Hematopoietic multipotent progenitor cell treated with erythropoietin and hydrocortisone succinate and interleukin-3 and kit ligand, for 4 days (in vitro differentiated cells): ENCODE results near the gene HAPSTR1.

ENCODE experiments used
- DNase-seq: peaks from one replicate; pipeline ENCODE4 v3.0.0-alpha.2; 2015

Gene HAPSTR1

DNA sequence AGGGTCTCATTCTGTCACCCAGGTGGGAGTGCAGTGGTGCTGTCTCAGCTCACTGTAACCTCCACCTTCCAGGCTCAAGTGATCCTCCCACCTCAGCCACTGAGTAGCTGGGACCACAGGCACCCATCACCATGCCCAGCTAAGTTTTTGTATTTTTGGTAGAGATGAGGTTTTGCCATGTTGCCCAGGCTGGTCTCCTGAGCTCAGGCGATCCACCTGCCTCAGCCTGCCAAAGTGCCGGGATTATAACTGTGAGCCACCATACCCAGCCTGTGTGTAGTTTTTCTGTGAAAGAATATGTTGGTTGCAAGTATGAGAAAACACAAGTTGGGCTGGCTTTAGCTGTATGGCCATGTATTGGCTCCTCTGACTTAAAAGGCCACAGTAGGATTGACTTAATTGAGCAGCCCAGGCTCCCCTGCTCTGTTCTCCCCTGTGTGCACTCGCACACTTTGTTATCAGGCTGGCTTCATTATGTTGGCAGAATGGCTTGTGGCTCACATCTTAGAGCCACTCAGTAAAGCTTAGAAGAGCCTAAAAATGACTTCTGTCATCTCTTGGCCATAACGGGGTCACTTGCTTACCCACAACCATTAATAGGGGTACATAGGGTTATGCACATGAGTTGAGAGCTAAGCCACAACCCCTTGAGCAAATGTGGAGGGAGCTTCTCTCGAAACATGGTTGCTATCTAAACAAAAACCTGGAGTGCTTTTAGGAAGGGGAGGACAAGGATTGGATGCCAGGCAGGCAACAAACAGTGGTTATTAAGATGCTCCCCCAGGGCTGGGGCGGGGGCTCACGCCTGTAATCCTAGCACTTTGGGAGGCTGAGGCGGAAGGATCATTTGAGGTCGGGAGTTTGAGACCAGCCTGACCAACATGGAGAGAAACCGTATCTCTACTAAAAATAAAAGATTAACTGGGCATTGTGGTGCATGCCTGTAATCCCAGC is 6.1 kb downstream of the HAPSTR1 start:
- DNase-seq, result no peak

DNA sequence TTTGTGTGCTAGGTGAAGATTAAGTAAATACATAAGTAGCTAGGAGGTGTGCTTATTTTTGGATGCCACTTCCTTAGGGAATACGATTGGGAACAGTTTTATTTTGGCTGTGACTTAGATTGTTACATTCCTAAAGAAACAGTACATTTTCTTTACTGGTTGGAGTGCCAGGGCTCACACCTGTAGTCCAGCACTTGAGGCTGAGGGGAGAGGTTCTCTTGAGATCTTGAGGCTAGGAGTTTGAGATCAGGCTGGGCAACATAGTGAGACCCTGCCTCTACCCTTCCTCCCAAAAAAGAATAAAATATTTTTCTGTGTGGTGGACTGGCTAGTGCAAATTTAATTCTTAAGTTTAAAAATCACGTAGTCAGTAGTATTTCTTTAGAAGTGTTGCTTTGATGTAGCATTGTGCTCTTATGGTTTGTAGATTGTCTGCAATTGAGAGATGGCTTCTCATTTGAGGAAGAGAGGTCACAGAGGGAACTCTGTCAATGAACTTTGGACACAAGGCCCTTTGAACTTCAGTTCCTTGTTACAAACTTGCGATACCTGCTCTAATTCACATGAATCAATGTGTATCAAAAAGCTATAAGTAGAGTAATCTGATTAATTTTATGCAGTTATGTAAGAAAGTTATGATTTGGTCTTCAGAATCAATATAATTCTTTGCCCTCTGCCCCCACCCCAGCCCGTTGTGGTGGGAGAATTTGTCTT is 7.1 kb downstream of the HAPSTR1 start:
- DNase-seq, result no peak

DNA sequence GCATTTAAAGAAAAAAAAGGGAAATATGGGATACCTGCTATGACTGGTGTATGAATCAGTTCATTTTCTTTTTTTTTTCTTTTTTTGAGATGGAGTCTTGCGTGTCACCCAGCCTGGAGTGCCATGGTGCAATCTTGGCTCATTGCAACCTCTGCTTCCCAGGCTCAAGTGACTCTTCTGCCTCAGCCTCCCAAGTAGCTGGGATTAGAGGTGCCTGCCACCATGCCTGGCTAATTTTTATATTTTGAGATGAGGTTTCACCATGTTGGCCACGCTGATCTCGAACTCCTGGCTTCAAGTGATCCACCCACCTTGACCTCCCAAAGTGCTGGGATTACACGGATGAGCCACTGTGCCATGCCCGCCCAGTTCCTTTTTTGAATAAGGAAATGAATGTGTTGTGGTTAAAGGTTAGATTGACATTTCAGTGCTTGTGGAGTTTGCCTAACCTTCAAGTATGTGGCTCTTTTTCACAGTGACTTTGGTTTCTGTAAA is 7.7 kb downstream of the HAPSTR1 start:
- peak; percentile 66 for DNase-seq

DNA sequence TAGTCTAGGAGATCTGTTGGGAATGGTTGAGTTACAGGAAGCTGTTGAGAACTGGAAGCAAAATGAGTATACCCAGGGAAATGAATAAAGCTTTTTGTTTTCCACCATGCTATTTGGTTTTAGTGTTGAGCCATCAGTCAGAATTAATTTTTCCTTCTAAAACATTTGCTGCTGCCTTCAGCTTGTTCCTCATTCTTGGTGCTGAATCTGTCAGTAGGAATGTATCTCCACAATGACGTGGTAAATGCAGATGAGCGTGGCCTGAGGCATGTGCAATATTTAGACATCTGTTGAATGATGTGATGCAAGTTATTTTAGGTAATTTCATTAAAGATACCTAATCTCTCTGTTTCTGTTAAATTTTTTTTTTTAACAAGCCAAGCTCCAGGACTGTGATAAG is 10.9 kb downstream of the HAPSTR1 start:
- DNase-seq, result peak; percentile 66

DNA sequence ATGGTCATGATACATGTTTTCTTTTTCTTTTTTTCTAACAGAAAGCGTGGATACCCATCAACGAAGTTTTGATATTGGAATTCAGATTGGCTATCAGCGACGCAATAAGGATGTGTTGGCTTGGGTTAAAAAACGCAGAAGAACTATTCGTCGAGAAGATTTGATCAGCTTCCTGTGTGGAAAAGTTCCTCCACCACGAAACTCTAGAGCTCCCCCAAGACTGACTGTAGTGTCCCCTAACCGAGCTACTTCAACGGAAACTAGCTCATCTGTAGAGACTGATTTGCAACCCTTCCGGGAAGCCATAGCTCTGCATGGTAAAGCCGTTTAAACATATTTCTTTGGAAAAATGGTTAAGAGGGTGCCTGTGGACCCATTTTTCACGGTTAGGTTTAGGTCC is 11.5 kb downstream of the HAPSTR1 start:
- no peak for DNase-seq

DNA sequence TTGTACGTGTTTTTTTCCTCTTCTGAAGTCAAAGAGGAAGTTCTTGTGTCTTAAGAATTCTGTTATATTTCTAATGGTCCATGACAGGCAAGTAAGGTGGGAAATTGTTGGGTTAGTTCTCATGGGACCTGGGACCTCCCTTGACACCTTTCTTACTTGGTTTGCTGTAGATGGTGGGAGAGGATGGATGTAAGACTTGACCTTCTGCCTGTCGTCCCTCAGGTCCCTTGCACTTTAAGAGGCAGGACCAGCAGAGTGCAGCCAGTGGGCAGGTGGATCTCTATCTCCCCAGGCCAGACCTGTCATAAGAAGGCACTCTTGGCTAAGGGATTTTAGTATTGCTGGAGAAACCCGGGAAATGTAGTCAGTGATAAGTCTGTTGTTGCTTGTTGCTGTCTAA is 12.1 kb downstream of the HAPSTR1 start:
- no peak for DNase-seq

DNA sequence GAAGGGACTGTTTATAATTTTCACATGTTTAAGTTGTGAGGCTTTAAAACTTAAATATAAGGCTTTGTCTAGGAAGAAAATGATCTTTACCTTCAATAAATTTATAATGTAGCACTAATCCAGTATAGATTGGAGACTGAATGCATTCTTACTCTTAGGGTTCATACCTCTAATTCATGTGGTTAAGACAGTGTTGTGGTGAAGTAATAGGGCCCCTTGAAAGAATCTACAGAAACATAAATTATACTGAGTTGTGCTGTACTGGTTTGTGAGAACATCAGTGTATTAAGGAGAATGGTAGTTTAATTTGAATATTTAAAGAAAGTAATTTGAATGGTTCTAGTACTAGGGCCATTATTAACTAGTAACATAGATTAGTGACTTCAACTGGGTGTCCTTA is 13.7 kb downstream of the HAPSTR1 start:
- DNase-seq, result no peak

DNA sequence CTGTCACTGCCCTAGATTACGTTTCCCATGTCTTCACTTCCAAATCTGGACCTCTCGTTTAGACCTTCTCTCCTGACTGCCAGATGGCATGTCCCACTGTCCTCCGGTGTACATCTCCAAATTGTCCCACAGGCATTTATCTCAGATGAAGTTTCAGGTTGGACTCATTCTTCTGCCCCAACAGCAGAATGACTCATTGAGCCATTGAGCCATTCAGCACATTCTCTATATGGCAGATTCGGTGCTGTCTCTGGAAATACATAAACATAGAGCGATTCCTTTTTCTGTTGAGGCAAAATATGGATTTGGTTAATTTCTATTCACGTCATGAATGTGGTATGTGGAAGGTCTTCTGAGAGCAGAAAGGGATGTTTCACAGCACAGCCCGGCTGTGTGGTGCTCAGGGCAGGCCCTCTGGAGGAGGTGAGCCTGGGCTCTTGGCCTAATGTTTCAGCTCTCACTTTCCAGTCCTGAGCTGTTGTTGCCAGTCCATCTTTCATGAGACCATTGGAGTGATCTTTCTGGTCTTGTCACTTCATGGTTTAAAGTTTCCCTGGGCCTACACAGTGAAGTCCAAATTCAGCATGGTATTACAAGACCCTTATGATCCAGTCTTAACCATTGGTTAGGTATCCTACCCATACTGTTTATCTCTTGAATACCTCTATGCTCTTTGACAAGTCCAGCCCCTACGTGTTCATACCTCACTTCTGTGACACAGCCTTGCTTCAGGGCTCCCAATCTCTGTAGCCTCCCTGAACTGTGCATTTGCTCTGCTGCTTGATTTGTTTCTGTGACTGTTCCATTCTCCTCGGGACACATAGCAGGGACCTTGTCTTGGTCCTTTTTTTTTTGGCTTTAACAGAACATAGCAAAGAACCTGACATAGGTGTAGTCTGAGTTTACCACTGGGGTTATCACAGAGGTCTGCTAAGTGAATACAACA is 15.9 kb downstream of the HAPSTR1 start:
- no peak for DNase-seq

DNA sequence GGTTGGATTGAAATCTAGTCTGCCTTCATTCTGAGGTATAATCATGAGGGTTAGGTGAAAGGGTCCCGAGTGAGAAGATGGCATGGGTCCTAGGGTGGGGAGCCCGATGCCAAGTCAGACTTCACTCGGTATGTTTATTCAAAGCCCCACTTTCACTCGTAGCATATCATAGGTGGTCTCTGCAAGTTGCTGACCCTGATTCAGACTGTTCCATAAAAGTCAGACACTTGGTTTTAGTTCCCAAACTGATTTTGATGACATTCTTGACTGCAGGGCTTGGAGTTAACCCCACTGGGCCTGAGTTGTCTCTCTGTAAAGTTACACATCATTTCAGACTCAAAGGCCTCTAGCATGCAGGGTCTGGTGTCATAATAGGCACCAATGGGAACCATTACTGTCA is 17.8 kb downstream of the HAPSTR1 start:
- no peak for DNase-seq

DNA sequence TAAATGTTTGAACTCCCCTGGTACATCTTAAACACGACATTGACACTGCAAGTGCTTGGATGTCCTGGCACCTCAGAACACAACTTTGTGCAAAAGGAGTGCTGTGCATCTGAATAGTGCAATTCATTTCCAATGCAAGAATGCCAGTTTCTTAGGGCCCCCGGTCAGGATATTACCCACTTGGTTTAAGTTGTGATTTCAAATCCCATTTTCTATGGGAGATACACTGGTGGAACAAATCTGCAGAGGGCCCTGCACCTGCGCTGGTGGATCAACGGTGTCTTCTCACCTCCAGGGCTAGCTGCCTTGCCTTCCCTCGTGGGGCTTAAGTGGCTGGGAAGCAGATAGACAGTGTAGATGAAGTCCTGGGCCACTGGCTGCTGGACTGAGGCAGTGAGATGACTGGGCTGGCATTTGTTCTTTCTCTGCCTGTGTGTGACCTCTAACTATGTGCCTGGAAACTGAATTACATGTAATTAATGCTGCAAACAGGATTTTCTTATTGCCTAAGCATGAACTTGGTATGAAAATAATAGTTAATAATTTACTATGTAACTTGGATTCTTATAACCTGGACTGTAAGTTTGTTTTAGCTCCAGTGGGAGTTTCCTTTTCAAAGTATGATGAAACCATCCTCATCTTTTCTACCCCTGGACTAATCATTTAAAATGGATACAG is 20.9 kb downstream of the HAPSTR1 start:
- no peak for DNase-seq

DNA sequence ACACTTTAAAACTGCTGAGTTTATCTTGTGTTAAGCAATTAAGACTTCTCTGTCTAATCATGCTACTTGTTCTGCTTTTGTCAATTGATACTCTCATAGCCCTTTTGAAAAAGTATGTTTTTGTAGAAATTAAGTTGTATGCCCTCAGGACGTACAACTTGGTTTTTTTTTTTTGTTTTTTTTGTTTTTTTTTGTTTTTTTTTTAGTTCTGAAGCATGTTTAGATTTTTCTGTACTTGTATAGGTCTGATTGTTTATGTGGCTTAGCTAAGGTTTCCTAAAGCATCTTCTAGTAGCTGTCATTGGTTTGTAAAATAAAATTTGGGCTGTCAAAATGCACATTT is 21.4 kb downstream of the HAPSTR1 start:
- no peak for DNase-seq

DNA sequence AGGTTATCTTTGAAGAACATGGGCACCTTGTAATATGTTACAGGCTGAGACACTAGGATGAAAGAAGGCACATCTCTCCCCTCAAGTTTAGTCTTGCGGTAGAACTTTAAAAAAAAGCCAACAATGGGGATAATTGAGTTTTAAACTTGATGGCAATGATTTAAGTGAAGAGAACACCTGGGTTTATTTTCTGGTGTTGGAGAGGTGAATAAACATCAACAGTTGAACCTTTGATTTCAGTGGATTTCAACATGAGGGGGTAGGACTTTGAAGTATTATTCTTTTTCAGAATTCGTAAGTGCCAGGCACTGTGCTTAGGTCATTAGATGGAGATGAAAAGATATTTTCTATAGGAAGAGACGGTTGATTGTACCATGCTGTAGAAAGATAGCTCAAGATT is 22.3 kb downstream of the HAPSTR1 start:
- DNase-seq, result no peak

DNA sequence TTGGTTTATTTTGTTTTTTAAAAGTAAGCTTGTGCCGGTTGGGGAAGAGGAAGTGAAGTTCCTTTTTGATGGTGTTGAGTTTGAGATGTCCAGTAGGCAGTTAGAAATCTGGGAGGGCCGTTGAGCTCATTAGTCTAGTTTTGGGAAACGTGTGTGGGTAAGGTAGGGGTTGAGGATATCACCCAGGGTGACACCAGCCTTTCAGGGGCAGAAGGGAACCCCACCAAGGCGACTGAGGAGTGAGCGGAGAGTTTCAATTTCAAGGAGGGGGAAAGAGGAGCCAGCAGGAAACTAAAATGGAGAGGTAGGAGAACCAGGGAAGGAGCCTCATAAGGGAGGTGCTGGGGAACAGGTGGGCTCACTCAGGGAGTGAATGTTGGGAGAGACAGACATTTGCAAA is 22.7 kb downstream of the HAPSTR1 start:
- no peak for DNase-seq

DNA sequence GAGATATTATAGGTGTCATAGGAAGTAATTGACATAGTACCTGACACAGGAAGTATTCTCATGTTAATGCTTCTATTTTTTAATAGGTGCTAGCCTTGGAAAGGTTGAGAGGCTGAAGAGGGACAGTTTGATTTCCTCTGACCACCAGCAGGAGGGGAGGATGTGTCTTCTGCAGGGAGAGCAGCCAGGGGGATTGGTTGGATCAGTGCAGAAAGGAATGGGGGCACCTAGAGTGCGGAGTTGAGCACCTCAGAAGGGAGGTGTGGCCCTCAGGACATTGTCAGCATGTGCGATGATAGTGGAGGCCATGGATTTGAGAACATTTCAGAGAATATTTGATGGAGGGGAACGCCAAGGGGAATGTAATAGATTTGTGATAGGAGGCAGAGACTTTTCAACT is 23.4 kb downstream of the HAPSTR1 start:
- no peak for DNase-seq

DNA sequence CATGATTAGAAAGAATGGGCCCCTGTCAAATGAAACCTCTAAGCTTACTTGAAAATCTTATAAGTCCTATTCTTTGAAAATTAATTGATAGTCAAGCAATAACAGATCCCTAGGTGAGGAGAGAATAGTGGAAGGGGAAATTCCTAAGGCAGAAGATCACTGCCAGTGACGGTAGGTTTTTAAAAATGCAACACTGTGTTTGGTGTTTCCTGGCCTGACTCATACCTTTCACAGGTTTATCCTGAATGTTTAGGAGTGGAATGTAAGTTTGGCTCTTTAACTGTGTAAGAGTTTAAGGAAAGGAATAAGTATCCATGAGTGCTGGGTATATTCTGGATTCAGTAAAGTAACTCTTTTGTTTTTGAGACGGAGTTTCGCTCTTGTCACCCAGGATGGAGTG is 23.8 kb downstream of the HAPSTR1 start:
- no peak for DNase-seq

DNA sequence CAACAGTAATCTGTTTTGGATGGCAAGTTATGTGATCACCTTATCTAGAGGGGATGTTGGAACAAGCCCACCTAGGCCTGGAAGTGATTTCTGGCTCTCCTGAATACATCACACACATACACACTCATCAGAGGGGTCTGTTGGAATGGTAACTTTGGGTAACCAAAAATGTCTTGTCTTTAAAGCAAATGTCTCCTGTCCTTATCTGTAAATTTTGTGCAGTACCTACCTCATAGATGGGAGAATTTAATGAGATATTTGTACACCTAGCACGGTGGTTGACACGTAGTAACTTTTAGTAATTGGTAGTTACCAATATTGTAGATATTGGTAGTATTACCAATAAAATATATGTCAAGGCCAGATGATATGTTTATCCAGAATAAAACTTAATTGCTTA is 24.7 kb downstream of the HAPSTR1 start:
- DNase-seq, result no peak

DNA sequence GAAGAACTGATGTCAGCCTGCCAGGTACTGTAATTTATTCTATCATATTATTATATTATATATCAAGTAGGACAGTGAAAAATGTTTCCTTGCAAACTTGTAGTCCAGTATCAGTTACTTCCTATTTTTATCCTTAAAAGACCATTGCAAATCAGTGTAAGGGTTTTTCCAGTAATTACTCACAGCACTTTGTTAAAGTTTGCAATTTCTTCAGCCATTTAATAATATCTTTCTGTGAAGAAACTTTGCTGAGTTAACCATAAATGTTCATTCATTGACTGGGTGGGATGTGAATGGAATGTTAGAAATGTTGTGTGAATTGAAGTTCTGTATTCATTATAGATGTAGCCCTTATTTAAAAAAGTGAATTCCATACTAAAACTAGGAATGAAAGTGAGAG is 26.7 kb downstream of the HAPSTR1 start:
- DNase-seq, result no peak

DNA sequence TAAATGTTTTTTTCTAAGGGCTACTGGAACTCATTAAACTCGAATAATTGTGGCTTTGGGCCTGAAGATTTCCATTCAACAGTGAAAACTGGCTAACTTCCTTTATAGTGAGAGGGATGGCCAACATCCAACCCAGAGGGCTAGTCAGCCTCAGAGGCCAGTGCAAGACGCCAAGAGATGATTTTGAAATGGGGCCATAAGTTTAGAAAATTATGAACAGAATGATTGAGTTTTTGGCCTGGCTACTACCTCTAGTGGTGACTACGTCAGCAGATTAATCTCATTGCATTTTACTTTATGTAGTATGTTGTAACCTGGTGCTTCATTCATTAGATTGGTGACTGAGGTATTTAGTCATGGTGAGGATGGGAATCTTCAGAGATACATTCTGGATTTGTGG is 28.4 kb downstream of the HAPSTR1 start:
- no peak for DNase-seq

DNA sequence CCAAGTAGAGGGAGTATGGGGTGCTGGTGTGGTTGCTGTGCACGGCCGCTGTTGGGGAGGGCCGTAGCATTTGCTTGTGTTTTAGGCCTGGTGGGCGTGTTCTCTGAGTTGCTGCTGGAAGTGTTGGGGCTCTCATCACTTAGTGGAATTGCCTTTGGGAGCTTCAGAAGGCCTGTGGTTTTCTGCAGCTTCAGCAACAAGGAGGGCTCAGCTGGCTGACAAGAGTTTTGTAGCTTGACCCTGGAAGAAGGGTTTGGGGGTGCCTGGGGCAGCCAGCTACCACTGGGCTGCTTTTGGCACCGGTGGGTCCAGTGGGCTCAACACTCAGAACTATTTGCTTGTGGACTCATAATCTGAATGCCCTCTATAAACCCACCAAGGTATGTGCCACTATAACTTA is 30.9 kb downstream of the HAPSTR1 start:
- DNase-seq, result no peak

DNA sequence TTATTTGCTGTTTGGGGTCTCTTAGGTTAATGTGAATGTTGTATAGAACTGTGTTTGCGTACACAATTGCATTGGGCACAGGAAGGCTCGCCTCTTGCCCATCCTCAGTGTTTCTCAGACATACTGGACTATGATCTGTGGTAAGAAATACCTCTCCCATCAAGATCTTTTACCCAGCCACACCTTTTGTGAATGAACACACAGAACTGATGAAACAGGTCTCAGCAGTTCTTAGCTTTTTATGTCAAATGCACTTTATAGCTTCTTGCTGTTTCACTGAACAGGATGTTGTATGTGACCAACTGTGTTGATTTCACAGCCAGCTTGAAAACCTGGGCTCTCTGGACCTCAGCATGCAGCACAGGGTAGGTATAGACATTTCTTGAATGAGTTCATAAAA is 31.5 kb downstream of the HAPSTR1 start:
- no peak for DNase-seq

DNA sequence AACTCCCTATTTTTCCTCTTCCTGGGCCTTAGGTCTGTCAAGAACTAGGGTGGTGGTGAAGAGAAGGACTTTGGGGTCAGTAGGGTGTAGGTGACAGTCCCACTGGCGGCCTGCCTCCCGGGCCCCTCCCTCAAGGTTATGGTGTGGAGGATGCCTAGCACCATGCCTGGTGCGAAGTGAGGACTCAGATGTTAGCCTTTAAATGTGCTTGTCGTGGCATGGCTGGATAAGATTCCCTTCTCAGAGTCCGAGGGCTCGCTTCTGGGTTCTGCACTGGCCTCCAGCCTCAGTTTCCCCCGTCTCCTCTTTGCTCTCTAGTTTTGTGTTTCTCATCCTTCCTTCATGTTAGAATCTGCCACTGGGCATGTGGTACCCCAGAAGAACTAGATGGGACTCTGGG is 32.0 kb downstream of the HAPSTR1 start:
- DNase-seq, result no peak

DNA sequence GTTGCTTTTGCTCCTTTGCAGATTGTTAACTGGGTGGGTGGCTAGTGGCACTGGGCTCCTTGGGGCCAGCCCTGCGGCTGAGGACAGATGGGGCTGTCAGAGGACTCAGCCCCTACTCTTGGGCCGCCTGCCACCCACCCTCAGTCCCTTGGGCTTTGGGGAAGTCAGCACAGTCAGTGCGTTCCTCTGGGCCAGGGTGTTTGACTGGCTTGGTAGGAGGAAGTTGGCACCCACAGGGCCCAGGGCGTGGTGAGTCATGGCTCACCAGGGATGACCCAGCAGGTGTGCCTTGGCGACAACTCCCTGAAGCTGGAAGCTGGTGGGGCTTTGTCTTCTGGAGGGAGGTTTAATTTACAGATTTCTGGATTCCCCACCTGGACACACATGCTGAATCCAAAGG is 32.4 kb downstream of the HAPSTR1 start:
- peak; percentile 58 for DNase-seq

DNA sequence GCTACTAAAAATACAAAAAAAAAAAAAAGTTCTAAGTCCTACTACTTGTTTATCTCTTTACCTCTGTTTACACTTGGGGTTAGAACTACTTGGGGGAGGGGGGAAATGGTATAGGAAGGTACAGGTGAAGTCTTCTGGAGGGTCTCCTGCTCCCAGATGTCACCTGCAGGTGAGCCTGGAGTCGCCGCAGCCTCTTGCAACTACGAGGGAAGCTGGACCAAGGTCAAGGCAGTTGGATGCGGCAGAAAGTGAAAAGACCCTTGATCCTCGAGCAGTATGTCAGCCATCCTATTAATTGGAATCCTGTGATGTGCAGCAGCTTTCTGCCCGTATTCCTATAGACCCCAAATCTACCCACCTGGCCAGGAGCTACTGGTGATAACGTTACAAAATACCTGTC is 33.0 kb downstream of the HAPSTR1 start:
- DNase-seq, result no peak
